HepG2 (cell line): ENCODE data around the gene GNG12. TPM values are rescaled to one million over a fixed set of nuclear protein-coding genes. Genes with fewer than 3 reads are reported as not detected.

ENCODE experiments used
- ATAC-seq: fragments of 200-7000 bp; cut with Tn5 transposase; 3 replicates; pipeline ENCODE4 v1.9.1; 2020; ENCODE audit warnings: mild to moderate bottlenecking, moderate library complexity
- BruUV-seq: library from RNA; stranded (reverse); fragments of 400-500 nt; replicated peaks from 2 replicates; lab custom pipeline; 2021; lab: Mats Ljungman, UMichigan
- CTCF ChIA-PET: fragments of 300-600 bp; formaldehyde crosslinking; extraction: SDS; loops from one replicate; lab custom pipeline; 2021; ENCODE audit warnings: low total read pairs, inconsistent platforms, low intra/inter-chr PET ratio; lab: Yijun Ruan, JAX
- POLR2A ChIA-PET: fragments of 350-600 bp; sonication (Branson Sonifier 250); formaldehyde crosslinking; loops from one replicate; lab custom pipeline; 2020; ENCODE audit warnings: antibody characterized with exemption, inconsistent platforms; lab: Yijun Ruan, JAX
- DNase-seq: peaks from one replicate; pipeline ENCODE4 v3.0.0-alpha.2; 2015; ENCODE audit warnings: low spot score
- FAIRE-seq: peaks from 3 replicates; lab custom pipeline; 2011; peaks lifted over from hg19 to GRCh38; lab: Jason Lieb, UNC
- H2AFZ ChIP-seq: one replicate; pipeline ENCODE4 v1.6.1; 2011; ENCODE audit warnings: low read length, inconsistent platforms
- H3K27ac ChIP-seq: fragments of 300-600 bp; 3 replicates; pipeline ENCODE4 v1.8.0; 2011; ENCODE audit warnings: mixed run types, mild to moderate bottlenecking, mixed read lengths, low read length, inconsistent platforms; ENCODE audit not compliant: insufficient read depth; ENCODE audit errors: extremely low read length
- H3K27me3 ChIP-seq, 2 experiments: fragments of 200-600 bp in 1 of 2; 2 replicates in 1 of 2; 3 replicates in 1 of 2; pipeline versions ENCODE4 v1.6.0 to v1.8.0; 2011; ENCODE audit warnings: low read length in 2 of 2, mild to moderate bottlenecking in 2 of 2, moderate library complexity in 2 of 2, inconsistent platforms in 1 of 2; ENCODE audit not compliant: insufficient read depth in 2 of 2, control insufficient read depth in 1 of 2
- H3K36me3 ChIP-seq, 2 experiments: fragments of 200-600 bp in 1 of 2; replicated peaks in 1 of 2; 2 replicates in 1 of 2; 3 replicates in 1 of 2; pipeline versions ENCODE4 v1.5.1 to v1.8.0; 2011; ENCODE audit warnings: low read length in 2 of 2, inconsistent platforms in 1 of 2; ENCODE audit not compliant: insufficient read depth in 2 of 2, control insufficient read depth in 1 of 2
- H3K4me1 ChIP-seq: 2 replicates; pipeline ENCODE4 v1.5.1; 2012; ENCODE audit warnings: low read length, inconsistent platforms; ENCODE audit not compliant: insufficient read depth
- H3K4me2 ChIP-seq: 2 replicates; pipeline ENCODE4 v1.6.0; 2011; ENCODE audit warnings: low read depth, low read length, inconsistent platforms
- H3K4me3 ChIP-seq, 3 experiments: fragments of 200-600 bp in 1 of 3; sonication (generic), shearing (Covaris generic) in 1 of 3; replicated peaks in 1 of 3; 2 replicates each; pipeline ENCODE4 v1.5.1; 2011 to 2016; ENCODE audit warnings: low read length in 3 of 3, inconsistent platforms in 2 of 3, low read depth in 2 of 3, mild to moderate bottlenecking in 2 of 3, control low read depth in 1 of 3, mixed read lengths in 1 of 3; ENCODE audit not compliant: insufficient read depth in 1 of 3
- H3K79me2 ChIP-seq: one replicate; pipeline ENCODE4 v1.6.1; 2011; ENCODE audit warnings: low read length, inconsistent platforms; ENCODE audit not compliant: insufficient read depth
- H3K9ac ChIP-seq: 2 replicates; pipeline ENCODE4 v1.6.0; 2011; ENCODE audit warnings: mild to moderate bottlenecking, low read depth, low read length, inconsistent platforms; ENCODE audit not compliant: insufficient read depth
- H3K9me3 ChIP-seq: 2 replicates; pipeline ENCODE4 v1.5.1; 2012; ENCODE audit warnings: mild to moderate bottlenecking, low read length
- H4K20me1 ChIP-seq: 2 replicates; pipeline ENCODE4 v1.6.0; 2011; ENCODE audit warnings: inconsistent platforms, mild to moderate bottlenecking, low read length, moderate library complexity; ENCODE audit not compliant: insufficient read depth
- ARID3A ChIP-seq: IDR thresholded peaks from 2 replicates; pipeline ENCODE4 v1.6.1; 2012; ENCODE audit warnings: low read depth, low read length, improper control_type of control experiment
- ZBTB49 ChIP-seq: sonication (generic); formaldehyde crosslinking; IDR thresholded peaks from 2 replicates; pipeline ENCODE4 v1.4.0; 2020; ENCODE audit warnings: missing genetic modification reagents, borderline replicate concordance
- ZNF709 ChIP-seq: sonication (generic); formaldehyde crosslinking; IDR thresholded peaks from 2 replicates; pipeline ENCODE4 v1.5.0; 2020; ENCODE audit warnings: mild to moderate bottlenecking, missing genetic modification reagents
- ZNF772 ChIP-seq: sonication (generic); formaldehyde crosslinking; IDR thresholded peaks from 2 replicates; pipeline ENCODE4 v1.5.0; 2020; ENCODE audit warnings: mild to moderate bottlenecking, missing genetic modification reagents
- WGBS: methylation state at CpG from one replicate; pipeline ENCODE4 v1.1.6; 2017; ENCODE audit warnings: low lambda C conversion rate; 5-methylcytosine and 5-hydroxymethylcytosine counted together
- in situ Hi-C: cut with HindIII; loops from 2 replicates; pipeline ENCODE4 v1.10.0; 2017; ENCODE audit warnings: low pct_unique_long_range_greater_than_20kb; ENCODE audit not compliant: extremely low pct_ligation_motif_present
- intact Hi-C: fragments of 100-400 bp; cut with micrococcal nuclease; formaldehyde crosslinking; loops from one replicate; pipeline ENCODE4 v1.10.0; 2022; ENCODE audit not compliant: unreplicated experiment
- polyA plus RNA-seq, 8 experiments: library from polyadenylated mRNA; depleted of rRNA in 3 of 8; stranded (reverse) in 7 of 8; unstranded in 1 of 8; fragments of >200 nt; fragmentation: Illumina TruSeq in 4 of 8; extraction: Trizol in 4 of 8; gene quantifications; 2 replicates each; pipeline versions ENCODE4 v1.2.1 to v1.2.3, GENCODE V29; 2011 to 2016; ENCODE audit warnings: low read depth in 4 of 8, missing spikeins in 1 of 8, mixed read lengths in 1 of 8; ENCODE audit not compliant: insufficient read depth in 1 of 8
- total RNA-seq, 5 experiments: library from RNA; depleted of rRNA; stranded (reverse); fragments of >200 nt; fragmentation: Illumina TruSeq; extraction: Trizol; gene quantifications; 2 replicates each; pipeline ENCODE4 v1.2.3, GENCODE V29; 2016; ENCODE audit warnings: low read depth in 1 of 5
- TF ChIP-seq, protein P1 (sequence below): sonication (generic); formaldehyde crosslinking; IDR thresholded peaks from 2 replicates; pipeline ENCODE4 v1.5.0; 2020; ENCODE audit warnings: mild to moderate bottlenecking, missing genetic modification reagents, moderate library complexity

The GNG12 gene
- total and polyA plus RNA-seq, 2 of the 13 experiments (the other 11 are each of a cell fraction or from before 2014, with no cell fraction given): 0.11 TPM

DNA sequence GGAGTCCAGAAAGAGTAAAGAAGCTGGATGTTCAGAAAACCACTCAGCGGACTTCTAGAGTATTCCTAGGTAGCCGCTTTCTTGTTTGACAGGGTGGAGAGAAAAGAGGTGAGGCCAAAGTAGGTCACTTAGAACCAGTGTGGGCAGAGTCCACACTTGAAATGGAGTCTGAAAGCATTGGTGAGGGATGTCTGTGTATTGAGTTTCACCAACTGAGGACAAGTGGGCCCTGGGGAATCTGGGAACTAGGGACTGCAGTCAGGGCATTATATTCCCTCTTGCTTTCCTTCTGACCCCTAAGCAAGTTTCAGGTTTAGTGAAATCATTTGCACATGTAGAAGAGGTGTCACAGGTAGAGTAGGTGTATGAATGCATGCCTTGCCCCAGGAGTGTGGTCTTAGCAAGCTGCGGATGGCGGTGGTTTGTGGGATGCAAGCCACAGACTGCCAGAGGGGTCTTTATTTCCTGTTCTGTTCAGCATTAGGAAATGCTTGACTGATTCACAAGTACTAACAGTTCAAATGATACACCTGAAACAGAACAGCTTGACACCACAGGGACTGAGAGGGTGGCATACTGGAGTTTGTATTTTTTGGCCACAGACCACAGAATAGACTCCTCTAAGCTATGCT lies 1.1 kb upstream of the GNG12 start:
- Histone ChIP-seq H2AFZ (no peak overlapping the region), H3K9me3 (no peaks in the 10 kb centered on the region), H3K27me3 (peaks cover 5 to 45% of the 10 kb centered on the region in 2 experiments), H3K4me2 (no peak overlapping the region), H3K27ac (no peak overlapping the region), H3K36me3 (no peaks in the 10 kb centered on the region), H3K9ac (no peak overlapping the region), H4K20me1 (no peaks in the 10 kb centered on the region), H3K4me1 (peaks cover 12% of the 10 kb centered on the region), H3K79me2 (no peaks in the 10 kb centered on the region), H3K4me3 (no peak overlapping the region)
- whole genome bisulfite sequencing: 72% methylated on average over 4 of the region's 4 CpGs
- intact Hi-C loops: no loop called here
- FAIRE-seq: no peak
- TF ChIP-seq ZNF772 (CRISPR knock-in tag) (no peak), ZNF709 (CRISPR knock-in tag) (no peak), ARID3A (no peak), ZBTB49 (CRISPR knock-in tag) (no peak)
- TF ChIP-seq, protein P1, sequence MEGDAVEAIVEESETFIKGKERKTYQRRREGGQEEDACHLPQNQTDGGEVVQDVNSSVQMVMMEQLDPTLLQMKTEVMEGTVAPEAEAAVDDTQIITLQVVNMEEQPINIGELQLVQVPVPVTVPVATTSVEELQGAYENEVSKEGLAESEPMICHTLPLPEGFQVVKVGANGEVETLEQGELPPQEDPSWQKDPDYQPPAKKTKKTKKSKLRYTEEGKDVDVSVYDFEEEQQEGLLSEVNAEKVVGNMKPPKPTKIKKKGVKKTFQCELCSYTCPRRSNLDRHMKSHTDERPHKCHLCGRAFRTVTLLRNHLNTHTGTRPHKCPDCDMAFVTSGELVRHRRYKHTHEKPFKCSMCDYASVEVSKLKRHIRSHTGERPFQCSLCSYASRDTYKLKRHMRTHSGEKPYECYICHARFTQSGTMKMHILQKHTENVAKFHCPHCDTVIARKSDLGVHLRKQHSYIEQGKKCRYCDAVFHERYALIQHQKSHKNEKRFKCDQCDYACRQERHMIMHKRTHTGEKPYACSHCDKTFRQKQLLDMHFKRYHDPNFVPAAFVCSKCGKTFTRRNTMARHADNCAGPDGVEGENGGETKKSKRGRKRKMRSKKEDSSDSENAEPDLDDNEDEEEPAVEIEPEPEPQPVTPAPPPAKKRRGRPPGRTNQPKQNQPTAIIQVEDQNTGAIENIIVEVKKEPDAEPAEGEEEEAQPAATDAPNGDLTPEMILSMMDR: no peak
- CTCF ChIA-PET: no interaction called here
- DNase-seq: no peak
- POLR2A ChIA-PET: no interaction called here
- ATAC-seq: no peak
- BruUV-seq: no TSS peak
- in situ Hi-C loops: no loop called here
